ENCODE data around the gene SLC24A4. TPM values are rescaled to one million over a fixed set of nuclear protein-coding genes. Genes with fewer than 3 reads are reported as not detected.

Gene SLC24A4
- total RNA-seq, 1 donor from 2014 or later, result 3.5 TPM

- H3K4me3 ChIP-seq, result no peak overlapping the region
- H3K9me3 ChIP-seq, result peaks cover 14% of the 10 kb centered on the region
- intact Hi-C loops (cut with DNase I), result no loop called here
- no peaks in the 10 kb centered on the region for H3K27me3 ChIP-seq (ENCODE audit: low read depth)
- H3K4me1 ChIP-seq, result peaks cover 25% of the 10 kb centered on the region
- no peak for DNase-seq
- ATAC-seq, result no peak
- H3K36me3 ChIP-seq, result no peaks in the 10 kb centered on the region
- no peak overlapping the region for H3K27ac ChIP-seq
- TF ChIP-seq, protein P1, sequence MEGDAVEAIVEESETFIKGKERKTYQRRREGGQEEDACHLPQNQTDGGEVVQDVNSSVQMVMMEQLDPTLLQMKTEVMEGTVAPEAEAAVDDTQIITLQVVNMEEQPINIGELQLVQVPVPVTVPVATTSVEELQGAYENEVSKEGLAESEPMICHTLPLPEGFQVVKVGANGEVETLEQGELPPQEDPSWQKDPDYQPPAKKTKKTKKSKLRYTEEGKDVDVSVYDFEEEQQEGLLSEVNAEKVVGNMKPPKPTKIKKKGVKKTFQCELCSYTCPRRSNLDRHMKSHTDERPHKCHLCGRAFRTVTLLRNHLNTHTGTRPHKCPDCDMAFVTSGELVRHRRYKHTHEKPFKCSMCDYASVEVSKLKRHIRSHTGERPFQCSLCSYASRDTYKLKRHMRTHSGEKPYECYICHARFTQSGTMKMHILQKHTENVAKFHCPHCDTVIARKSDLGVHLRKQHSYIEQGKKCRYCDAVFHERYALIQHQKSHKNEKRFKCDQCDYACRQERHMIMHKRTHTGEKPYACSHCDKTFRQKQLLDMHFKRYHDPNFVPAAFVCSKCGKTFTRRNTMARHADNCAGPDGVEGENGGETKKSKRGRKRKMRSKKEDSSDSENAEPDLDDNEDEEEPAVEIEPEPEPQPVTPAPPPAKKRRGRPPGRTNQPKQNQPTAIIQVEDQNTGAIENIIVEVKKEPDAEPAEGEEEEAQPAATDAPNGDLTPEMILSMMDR (IDR thresholded peaks at IDR 0.05), result no peak
These were observed 147.8 kb downstream of the SLC24A4 start for GRCh38 chr14:92470811-92471210.

- intact Hi-C loops (cut with DNase I), result no loop called here
- H3K4me3 ChIP-seq, result no peak overlapping the region
- TF ChIP-seq, protein P1 (IDR thresholded peaks at IDR 0.05), result no peak
- no peaks in the 10 kb centered on the region for H3K27me3 ChIP-seq (ENCODE audit: low read depth)
- no peak overlapping the region for H3K27ac ChIP-seq
- DNase-seq (no peak), ATAC-seq (peak in 1 of 2 donors; percentile 31)
- H3K4me1 ChIP-seq, result peaks cover 32% of the 10 kb centered on the region
- no peaks in the 10 kb centered on the region for H3K36me3 ChIP-seq
- H3K9me3 ChIP-seq, result peaks cover 9% of the 10 kb centered on the region
These were observed 149.0 kb downstream of the SLC24A4 start for GRCh38 chr14:92471919-92472318.

DNA sequence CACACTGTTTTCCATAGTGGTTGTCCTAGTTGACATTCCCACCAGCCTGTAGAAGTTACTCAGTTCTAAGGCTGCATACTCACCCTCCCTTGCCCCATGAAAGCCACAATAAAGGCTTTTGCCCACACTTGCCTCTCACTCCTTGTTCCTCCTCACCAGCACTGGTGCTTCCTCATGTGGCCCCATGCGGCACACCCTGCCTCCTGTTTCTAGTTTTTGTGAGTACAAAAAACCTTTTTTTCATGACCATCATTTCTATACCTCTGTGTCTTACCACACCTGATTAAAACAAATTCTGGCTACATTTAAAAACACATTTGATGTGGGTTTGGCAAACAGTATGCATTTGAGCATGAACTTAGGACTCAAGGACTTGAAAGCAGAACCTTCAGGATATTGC is 149.9 kb downstream of the SLC24A4 start:
- intact Hi-C loops (cut with DNase I), result no loop called here
- TF ChIP-seq, protein P1 (IDR thresholded peaks at IDR 0.05), result no peak
- ATAC-seq (peak; percentile 79 to 81), DNase-seq (no peak)
- H3K4me3 ChIP-seq, result no peak overlapping the region
- no peaks in the 10 kb centered on the region for H3K36me3 ChIP-seq
- H3K9me3 ChIP-seq, result no peaks in the 10 kb centered on the region
- H3K27me3 ChIP-seq (ENCODE audit: low read depth), result no peaks in the 10 kb centered on the region
- no peak overlapping the region for H3K27ac ChIP-seq
- H3K4me1 ChIP-seq, result peaks cover 32% of the 10 kb centered on the region

GRCh38 chr14:92473261-92473968 is 150.4 kb downstream of the SLC24A4 start:
- Histone ChIP-seq H3K27ac (no peak overlapping the region), H3K9me3 (no peaks in the 10 kb centered on the region), H3K4me1 (peaks cover 32% of the 10 kb centered on the region), H3K27me3 (ENCODE audit: low read depth) (no peaks in the 10 kb centered on the region), H3K36me3 (no peaks in the 10 kb centered on the region), H3K4me3 (no peak overlapping the region)
- peak; percentile 23 to 26 for ATAC-seq
- no peak for DNase-seq
- intact Hi-C loops (cut with DNase I), result no loop called here
- TF ChIP-seq, protein P1 (IDR thresholded peaks at IDR 0.05), result no peak

GRCh38 chr14:92473969-92474535 is 151.1 kb downstream of the SLC24A4 start:
- intact Hi-C loops (cut with DNase I), result no loop called here
- H3K27me3 ChIP-seq (ENCODE audit: low read depth), result no peaks in the 10 kb centered on the region
- ATAC-seq, result no peak
- DNase-seq, result no peak
- H3K27ac ChIP-seq, result no peak overlapping the region
- no peaks in the 10 kb centered on the region for H3K36me3 ChIP-seq
- no peaks in the 10 kb centered on the region for H3K9me3 ChIP-seq
- TF ChIP-seq, protein P1 (IDR thresholded peaks at IDR 0.05), result no peak
- no peak overlapping the region for H3K4me3 ChIP-seq
- peaks cover 32% of the 10 kb centered on the region for H3K4me1 ChIP-seq

All from lower lobe of right lung (tissue), 2 donors.